NCI-H2081 (cell line): ENCODE results near the gene DIAPH3.

Experiments used
- DNase-seq, 2 experiments: peaks; one replicate each; lab custom pipeline; 2025; lab: John Stamatoyannopoulos, UW

Gene DIAPH3

GRCh38 chr13:59782696-59783095 is 381.0 kb downstream of the DIAPH3 start:
- no peak for DNase-seq

- no peak for DNase-seq
Measured at GRCh38 chr13:59780058-59780457, 383.7 kb downstream of the DIAPH3 start.

- DNase-seq = no peak
Measured at GRCh38 chr13:59776924-59777690, 386.6 kb downstream of the DIAPH3 start.

- no peak for DNase-seq
Measured at GRCh38 chr13:59774491-59774971, 389.2 kb downstream of the DIAPH3 start.

GRCh38 chr13:59771272-59771671 is 392.5 kb downstream of the DIAPH3 start:
- DNase-seq = no peak

GRCh38 chr13:59770451-59770850 is 393.3 kb downstream of the DIAPH3 start:
- no peak for DNase-seq

GRCh38 chr13:59766236-59766635 is 397.5 kb downstream of the DIAPH3 start:
- no peak for DNase-seq

GRCh38 chr13:59755632-59756290 is 408.0 kb downstream of the DIAPH3 start:
- no peak for DNase-seq

- no peak for DNase-seq
Measured at GRCh38 chr13:59754411-59754810, 409.3 kb downstream of the DIAPH3 start.

GRCh38 chr13:59750860-59751259 is 412.9 kb downstream of the DIAPH3 start:
- DNase-seq = no peak

- no peak for DNase-seq
Measured at GRCh38 chr13:59748046-59748445, 415.7 kb downstream of the DIAPH3 start.

- DNase-seq = no peak
Measured at GRCh38 chr13:59747529-59747928, 416.2 kb downstream of the DIAPH3 start.

- no peak for DNase-seq
Measured at GRCh38 chr13:59746291-59746962, 417.3 kb downstream of the DIAPH3 start.

- no peak for DNase-seq
Measured at GRCh38 chr13:59745392-59745788, 418.3 kb downstream of the DIAPH3 start.

GRCh38 chr13:59744747-59745391 is 418.9 kb downstream of the DIAPH3 start:
- DNase-seq = no peak

- DNase-seq = no peak
Measured at GRCh38 chr13:59743195-59743594, 420.5 kb downstream of the DIAPH3 start.

- no peak for DNase-seq
Measured at GRCh38 chr13:59742467-59742866, 421.3 kb downstream of the DIAPH3 start.

- DNase-seq = no peak
Measured at GRCh38 chr13:59738921-59739320, 424.8 kb downstream of the DIAPH3 start.

- no peak for DNase-seq
Measured at GRCh38 chr13:59734393-59734792, 429.3 kb downstream of the DIAPH3 start.

GRCh38 chr13:59733744-59734143 is 430.0 kb downstream of the DIAPH3 start:
- DNase-seq = no peak

- DNase-seq = no peak
Measured at GRCh38 chr13:59730026-59730425, 433.7 kb downstream of the DIAPH3 start.

GRCh38 chr13:59728896-59729545 is 434.7 kb downstream of the DIAPH3 start:
- no peak for DNase-seq
